Activated CD4-positive, alpha-beta T cell treated with anti-CD3 and anti-CD28 coated beads for 24 hours (primary cell): Measurements from ENCODE around the gene RAC2.
"Not testable (repeated sequence)": the region's sequence is repeated elsewhere in the genome, so short reads cannot be mapped to it uniquely, and the experiment has no call there.

Source experiments
- DNase-seq, 2 donors: peaks; one replicate each; pipeline ENCODE4 v3.0.0-alpha.2; 2020; ENCODE audit warnings: low read depth in 2 of 2

RAC2 gene

DNA sequence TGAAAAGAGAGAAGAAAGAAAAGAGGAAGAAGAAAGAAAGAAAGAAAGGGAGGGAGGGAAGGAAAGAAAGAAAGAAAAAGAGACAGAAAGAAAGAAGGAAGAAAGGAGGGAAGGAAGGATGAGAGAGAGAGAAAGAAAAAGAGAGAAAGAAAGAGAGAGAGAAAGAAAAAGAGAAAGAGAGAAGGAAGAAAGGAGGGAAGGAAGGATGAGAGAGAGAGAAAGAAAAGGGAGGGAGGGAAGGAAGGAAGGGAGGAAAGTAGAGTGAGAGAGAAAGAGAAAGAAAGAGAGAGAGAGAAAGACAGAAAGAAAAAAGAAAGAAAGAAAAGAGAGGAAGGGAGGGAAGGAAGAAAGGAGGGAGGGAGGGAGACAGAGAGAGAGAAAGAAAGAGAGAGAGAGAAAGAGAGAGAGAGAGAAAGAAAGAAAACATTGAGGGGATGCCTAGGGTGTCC, 11.5 kb upstream of the RAC2 start:
- no peak for DNase-seq

DNA sequence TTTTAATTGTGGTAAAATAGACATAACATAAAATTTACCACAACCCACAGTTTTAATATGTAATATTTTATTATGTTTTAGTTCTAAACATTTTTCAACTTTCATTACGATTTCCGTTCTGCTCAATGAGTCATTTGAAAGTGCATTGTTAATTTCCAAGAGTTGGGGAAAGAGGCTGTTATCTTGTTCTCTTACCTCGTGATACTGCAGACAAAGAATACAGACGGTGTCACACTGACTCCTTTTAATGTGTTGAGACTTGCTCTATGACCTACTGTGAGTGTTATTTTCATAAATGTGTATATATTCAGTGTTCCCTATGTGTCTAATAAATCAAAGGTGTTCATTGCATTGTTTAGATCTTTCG, 10.8 kb upstream of the RAC2 start:
- no peak for DNase-seq

DNA sequence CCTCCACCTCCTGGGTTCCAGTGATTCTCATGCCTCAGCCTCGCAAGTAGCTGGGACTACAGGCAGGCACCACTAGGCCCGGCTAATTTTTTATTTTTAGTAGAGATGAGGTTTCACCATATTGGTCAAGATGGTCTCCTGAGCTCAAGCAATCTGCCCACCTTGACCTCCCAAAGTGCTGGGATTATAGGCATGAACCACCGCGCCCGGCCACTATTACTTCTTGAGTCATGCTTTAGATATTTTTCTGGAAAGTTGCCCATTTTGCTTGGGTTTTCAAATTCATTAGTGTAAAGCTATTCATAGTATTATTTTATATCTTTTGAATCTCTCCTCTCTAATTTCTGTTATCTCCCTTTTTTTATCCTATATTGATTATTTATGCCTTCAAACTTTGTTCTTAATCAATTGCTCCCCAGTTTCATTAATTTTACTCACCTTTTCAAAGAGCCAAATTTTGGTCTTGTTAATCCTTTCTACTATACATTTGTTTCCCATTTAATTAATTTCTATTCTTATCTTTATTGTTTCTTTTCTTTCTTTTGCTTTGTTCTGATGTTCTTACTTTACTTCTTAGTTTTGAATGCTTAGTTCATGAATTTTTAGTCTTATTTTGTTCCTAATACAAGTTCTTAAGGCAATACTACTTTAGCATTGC, 10.3 kb upstream of the RAC2 start:
- DNase-seq, result no peak

DNA sequence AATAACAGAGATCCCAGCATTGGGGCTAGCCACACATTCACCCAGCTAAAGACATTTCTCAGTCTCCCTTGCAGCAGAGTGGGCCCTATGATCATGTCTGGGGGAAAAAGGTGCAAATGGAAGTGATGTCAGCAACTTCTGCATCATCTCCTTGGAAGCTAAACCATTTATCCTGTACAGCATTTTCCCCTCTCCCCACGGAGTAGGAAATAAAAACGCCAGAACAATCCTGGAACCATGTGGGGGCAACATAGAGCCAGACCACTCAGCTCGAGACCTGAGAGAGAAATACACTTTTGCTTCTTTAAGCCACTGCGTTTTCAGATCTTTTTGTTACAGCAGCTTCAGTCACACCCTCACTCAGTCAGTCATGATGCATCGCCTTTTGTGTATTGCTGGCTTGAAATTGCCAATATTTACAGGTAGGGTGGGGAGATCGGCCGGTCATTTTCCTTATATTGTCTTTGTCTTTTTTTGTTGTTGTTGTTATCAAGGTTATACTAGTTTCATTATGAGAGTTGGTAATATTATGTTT, 9.1 kb upstream of the RAC2 start:
- no peak for DNase-seq

DNA sequence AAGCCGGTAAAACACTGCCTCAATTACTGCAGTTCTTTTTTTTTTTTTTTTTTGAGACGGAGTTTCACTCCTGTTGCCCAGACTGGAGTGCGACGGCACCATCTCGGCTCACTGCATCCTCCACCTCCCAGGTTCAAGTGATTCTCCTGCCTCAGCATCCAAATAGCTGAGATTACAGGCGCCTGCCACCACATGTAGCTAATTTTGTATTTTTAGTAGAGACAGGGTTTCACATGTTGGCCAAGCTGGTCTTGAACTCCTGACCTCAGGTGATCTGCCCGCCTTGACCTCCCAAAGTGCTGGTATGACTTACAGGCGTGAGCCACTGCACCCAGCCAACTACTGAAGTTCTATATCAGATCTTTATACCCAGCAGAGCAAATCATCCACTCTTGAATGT, 7.8 kb upstream of the RAC2 start:
- DNase-seq, result not testable (repeated sequence)

DNA sequence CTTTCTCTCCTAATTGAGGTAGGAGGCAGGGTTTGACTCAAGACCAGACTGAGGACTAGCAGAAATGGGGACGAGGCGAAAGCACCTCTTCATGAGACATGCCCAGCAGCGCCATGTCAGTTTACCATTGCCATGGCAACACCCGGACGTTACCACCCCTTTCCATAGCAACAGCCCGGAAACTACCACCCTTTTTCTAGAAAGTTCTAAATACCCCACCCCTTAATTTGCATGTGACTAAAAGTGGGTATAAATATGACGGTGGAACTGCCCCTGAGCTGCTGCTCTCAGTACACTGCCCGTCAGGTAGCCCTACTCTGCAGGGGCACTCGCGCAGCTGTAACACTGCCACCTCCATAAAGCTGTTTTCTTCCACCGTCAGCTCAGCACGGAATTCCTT, 5.9 kb upstream of the RAC2 start:
- no peak for DNase-seq

DNA sequence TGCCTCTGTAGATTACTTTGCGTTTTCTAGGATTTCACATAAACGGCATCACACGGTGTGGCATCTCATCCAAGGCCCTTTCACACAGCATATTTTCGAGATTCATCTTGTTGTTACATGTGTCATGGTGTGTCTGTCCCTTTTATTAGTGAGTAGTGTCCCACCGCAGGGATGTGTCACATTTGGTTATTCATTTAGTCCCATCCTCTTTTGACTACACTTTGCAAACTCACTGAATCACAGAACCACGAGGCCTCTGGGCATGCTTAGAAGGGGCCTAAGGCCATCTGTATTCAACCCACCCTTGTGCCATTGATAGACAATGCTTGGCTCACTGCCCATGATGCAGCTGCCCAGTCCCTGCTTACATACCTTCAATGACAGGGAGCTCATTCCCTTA, 4.2 kb upstream of the RAC2 start:
- DNase-seq, result no peak

DNA sequence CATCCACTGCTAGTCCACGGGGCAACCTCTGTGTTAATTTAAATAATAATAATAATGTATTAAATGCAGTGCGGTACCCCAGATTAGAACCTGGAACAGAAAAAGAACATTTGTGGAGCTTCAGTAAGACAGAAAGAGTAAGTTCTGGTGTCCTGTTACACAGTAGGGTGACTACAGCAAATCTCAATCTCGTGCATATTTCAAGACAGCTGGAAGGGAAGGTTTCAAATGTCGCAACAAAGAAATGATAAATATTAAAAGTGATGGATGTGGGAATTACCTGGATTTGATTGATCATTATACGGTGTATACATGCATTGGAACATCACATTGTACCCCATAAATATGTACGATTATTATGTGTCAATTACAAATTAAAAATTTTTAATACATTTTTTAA, 1.7 kb upstream of the RAC2 start:
- DNase-seq, result no peak

DNA sequence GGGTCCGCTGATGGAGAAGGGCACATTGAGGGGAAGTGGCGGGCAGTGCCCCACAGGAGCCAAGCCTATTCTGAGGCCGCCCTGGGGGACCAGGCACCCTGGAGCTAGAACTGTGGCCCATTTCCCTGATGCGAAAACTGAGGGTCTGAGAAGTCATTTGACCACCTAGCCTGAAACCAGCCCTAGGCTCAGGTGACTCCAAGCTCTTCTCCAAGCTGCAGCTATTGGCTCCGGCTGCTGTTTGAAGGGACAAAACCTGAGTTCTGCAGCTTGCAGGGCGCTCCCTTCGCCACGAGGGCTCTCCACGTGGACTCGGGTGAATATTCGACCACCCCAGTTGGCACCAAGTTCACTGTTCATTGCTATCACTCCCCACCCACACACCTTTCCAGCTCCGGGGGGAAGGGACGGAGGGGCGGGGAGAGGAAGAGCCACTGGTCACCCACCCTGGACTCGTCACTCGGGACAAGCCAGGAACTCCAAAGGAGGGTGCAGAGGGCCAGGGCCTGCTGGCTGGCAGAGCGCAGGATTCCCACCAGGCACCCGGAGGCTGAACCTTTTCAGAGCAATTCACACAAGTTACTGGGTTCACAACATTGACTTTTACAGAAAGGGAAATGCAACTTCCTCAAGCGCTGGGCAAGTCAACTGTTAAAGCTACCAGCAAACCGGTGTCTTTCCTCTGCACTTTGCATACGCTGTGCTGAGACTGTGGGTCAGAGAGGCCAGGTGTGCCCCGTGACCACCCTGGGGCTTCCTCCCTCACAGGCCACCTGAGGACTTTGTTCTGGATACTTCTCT, 1.1 kb upstream of the RAC2 start:
- DNase-seq, result no peak

DNA sequence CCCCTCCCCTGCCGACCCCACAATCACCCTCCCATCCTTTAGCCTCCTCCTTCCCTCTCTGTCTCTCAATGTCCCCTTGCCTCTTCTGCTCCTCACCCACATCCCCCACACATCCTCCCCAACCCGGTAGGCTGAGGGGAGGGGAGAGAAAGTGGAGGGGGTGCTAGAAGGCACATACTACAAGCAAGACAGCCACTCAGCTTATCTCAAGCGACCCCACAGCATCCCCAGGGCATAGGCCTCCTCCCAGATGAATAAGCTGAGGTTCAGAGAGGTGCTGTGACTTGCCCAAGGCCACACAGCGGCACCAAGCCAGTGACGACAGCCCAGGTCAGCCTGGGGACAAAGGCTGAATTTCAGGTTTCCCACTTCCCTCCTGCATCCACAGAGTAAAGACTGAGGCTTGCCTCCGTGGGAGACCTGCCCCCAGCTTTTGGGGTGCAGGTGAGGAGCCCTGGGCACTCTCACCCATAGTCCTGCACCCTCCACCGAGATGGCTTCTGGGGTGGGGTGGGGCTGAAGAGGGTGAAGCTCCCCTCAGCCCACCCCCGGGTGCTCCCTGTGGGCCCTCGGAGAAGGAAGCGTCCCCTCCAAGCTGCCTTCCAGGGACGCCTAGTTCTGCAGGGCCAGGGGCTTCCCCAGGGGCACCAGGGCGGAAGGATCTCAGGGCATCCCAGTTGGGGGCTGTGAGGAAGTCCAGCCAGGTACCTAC, 511 bp downstream of the RAC2 start:
- DNase-seq, result no peak

DNA sequence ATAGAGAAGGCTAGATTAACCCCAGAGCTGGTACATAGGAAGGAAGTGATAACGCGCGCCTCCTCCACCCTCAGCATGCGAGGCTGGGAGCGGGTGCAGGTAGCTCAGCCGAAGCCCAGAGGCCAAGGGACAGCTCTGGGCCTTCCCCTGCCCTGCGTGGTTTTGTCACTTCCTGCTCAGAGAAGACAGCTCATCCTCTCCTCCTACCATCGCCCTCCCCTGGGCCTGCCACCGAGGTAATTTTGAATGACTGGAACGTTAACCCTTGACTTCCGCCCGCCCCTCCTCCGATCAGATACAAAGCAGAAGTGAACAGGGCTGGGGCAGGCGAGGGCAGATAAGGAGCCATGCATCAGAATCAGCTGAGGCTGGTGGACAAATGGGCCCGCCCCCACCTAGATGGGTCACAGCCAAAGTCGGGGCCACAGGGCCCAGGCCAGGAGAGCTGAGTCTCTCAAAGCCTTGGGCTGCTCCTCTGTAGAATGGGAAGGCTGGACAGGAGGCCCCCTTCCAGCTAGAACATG, 1.6 kb downstream of the RAC2 start:
- peak; percentile 84 for DNase-seq

DNA sequence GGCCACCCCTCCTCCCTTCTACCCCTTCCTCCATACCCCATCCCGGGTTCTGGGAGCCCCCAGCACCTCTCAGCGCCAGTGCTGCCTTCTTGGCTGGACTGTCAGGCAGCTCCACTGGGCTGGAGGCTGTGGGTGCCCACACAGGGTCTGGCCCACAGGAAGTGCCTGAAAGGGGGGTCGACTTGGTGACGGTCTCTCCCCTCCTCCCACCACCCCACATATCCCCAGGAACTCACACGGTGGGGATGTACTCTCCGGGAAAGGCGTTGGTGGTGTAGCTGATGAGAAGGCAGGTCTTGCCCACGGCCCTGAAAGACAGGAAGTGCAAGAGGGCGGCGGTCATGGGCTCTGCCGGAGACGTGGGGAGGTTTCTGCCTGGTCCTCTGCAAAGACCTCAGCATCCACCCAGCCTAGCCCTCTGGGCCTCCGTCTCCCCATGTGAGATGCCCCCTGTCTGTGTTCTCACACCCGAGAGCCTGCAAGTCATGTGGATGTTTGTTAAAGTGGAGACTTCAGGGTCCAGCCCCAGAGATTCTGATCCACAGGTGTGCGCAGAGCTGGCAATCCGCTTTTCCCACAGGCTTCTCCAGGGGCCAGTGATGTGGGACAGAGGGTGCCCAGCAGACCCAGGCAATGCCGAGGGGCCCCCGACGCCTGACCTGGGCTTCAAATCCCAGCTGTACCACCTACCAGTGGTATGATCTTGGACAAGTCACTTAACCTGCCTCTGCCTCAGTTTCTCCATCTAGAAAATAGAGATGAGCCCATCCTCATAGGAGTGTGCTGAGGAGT, 2.5 kb downstream of the RAC2 start:
- no peak for DNase-seq

DNA sequence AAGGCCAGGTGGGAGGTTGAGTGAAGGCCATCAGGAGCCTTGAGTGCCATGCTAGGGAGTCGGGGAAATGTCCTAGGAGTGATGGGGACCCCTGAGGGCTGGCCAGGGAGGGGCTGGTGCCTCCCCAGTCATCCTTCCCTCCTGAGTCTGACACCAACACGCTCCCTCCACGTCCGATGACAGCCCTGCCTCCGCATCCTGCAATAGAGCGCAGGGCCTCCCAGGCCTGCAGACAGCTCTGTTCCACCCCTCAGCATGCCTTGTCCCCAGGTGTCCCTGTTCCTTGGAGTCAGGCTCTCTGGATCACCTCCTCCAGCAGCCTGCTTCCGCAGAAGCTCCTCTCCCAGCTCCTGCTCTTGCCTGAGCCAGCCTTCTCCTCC, 3.1 kb downstream of the RAC2 start:
- DNase-seq, result no peak

DNA sequence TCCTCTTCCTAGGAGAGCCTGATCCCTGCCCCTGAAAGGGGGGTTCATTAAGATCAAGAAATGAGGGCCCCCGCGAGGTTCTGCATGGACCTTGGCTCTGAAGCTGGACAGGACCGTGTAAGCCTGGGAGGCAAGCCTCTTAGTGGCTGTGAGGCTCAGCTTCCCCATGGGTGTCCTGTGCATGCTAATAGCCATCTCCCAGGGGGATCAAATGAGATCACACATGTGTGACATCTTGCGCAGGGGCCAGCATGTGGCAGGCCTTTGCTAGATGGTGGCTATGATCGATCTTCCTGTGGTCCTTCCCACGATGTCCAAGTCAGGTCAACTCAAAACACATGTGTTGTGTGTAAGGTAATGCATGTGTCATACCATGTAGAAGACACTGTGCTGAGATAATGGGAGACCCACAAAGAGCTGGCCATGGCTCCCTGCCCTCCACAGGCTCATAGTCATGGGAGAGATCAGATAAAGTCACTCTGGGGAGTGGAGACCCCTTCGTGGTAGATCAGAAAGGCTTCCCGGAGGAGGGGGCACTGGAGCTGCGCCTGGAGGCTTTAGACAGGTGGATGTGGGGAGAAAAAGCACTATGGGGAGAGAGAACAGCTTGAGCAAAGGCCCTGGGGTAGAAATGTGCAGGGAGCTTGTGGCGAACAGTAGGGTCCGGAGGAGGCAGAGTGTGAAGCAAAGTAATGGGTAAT, 3.7 kb downstream of the RAC2 start:
- DNase-seq, result no peak

DNA sequence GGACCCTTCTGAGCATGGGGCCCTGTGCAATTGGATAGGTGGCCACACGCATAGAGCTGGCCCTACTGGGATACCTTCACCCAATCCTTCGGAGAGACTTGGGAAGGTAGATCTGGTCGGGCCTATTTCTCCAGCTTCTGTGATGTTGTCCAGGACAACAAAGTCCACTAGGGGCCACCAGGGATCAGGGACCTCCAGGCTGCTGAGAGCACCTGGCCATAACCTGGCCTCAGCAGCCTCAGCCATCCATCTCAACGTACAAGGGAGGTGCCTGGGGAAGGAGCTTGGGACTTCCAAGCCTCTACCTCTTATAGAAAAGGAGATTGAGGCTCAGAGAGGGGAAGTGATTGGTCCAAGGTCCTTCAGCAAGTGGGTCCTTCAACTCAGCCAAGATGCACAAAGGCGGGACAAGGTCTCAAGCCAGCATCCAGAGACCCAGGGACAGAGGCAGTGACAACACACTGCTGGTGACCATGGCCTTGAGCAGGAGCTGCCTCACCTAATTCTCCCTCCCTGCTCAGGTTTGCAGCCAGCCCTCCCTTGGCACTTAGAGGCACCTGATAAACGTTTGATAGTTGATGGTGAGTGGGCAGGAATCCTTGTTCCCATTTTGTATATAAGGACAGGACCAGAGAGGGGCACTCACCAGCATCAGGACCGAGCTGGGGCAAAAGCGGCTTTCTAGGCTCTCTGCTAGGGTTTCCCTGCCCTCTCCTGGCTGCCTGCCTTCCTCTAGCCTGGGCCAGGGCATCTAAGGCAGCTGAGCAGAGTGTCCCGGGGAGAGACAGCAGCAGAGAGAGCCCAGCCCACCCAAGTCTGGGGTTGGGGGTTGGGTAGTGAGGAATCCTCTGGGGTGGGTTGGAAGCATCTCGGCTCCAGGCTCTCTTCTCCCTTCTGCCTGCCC, 4.5 kb downstream of the RAC2 start:
- no peak for DNase-seq

DNA sequence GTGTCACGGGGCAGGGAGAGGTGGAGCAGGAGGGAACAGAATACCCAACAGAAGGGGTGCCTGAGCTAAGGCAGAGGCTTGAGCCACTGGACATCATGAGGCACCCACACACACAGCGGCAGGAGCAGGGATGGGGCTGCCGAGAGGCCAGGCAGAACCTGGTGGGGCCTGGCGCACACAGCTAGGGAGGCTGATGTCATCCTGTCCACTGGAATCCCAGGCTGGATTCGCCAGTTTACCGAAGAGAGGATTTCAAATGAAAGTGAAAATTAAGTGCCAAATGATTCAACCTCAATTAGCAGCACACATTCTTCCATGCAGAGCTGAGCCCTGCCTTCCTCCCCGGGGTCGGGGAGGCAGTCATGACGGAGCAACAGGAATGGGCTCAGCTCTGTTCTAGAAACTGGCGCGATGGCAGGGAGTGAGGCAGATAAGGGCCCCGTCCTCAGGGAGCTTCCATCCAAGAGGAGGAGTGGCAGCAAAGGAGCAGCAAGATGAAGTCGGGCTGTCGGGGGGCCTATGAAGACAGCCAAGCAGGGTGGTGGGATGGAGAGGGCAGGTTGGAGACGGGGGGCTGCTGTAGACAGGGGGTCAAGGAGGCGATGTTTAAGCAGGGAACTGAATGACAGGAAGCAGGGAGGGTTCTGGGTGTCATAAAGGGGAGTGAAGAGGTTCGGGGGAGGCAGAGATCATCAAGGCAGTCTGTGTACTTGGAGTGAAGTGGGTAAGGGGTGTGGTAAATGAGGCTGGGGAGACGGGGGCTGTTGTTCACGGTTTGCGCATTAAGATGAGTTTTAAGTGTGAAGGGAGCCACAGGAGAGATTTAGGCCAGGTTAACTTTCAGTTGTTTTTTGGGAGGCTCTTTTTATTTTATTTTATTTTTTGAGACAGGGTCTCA, 6.4 kb downstream of the RAC2 start:
- no peak for DNase-seq

DNA sequence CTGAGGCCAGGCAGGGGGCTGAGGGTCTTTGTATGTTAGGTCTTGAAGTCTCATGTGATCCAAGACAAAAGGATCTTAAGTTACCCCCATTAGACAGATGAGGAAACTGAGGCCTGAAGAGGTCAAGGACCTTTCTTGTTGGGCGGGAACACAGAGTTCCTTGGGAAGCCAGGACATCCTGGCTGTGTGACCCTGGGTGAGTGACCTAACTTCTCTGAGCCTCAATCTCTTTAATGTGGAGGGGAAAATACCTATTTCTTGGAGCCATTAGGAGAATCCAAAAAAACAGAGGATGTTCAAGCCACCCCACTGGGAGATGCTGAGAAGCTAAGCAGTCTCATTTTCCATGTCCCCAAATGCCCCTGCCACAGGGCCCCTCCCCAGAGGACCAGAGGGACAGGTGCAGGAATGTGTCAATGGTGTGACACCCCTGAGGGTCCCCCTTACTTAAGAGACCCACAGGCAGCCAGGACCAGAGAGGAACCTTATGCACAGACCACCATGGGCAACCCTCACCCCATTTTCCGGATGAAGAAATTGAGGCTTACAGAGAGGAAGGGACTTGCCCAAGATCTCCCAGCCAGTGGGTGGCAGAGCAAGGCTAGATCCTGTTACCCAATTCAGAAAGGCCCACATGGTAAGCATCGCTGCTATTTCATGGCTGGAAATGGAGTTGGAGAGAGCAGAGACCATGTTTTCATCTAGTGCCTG, 8.0 kb downstream of the RAC2 start:
- DNase-seq, result no peak
